ENCODE data around the gene RTL1.

The RTL1 gene
- long read RNA-seq, donor 1 = 0 reads
- long read RNA-seq, donor 2, full-length matches to known transcripts = 1 of 1 reads
- long read RNA-seq, donor 2, partial matches to known transcripts = 0 of 1 reads
- long read RNA-seq, donor 2, other reads (novel, unspliced or antisense) = 0 of 1 reads
- long read RNA-seq, donor 3 = 0 reads
- long read RNA-seq, donor 4, full-length matches to known transcripts = 1 of 1 reads
- long read RNA-seq, donor 4, partial matches to known transcripts = 0 of 1 reads
- long read RNA-seq, donor 4, other reads (novel, unspliced or antisense) = 0 of 1 reads
- long read RNA-seq, donor 5 = 0 reads
- long read RNA-seq, donor 6 = 0 reads
- long read RNA-seq, donor 7 = 0 reads
- long read RNA-seq, donor 8 = 0 reads

GRCh38 chr14:100903672-100904185 lies at the start of gene RTL1:
RTL1 (minus strand) TSS chr14:100903722; CDS start chr14:100884788, 18,934 bp downstream.
- DNase-seq = no peak

- DNase-seq = no peak
Observed at GRCh38 chr14:100950024-100950423, 46.5 kb upstream of the RTL1 start.

GRCh38 chr14:100944052-100944451 lies 40.5 kb upstream of the RTL1 start:
- no peak for DNase-seq

GRCh38 chr14:100930270-100930669 lies 26.7 kb upstream of the RTL1 start:
- no peak for DNase-seq

GRCh38 chr14:100915560-100915959 lies 12.0 kb upstream of the RTL1 start:
- DNase-seq = no peak

- DNase-seq = no peak
Observed at GRCh38 chr14:100914597-100915021, 11.1 kb upstream of the RTL1 start.

- no peak for DNase-seq
Observed at GRCh38 chr14:100911665-100912316, 8.3 kb upstream of the RTL1 start.

- no peak for DNase-seq
Observed at GRCh38 chr14:100910888-100911664, 7.6 kb upstream of the RTL1 start.

- DNase-seq = no peak
Observed at GRCh38 chr14:100909439-100909838, 5.9 kb upstream of the RTL1 start.

GRCh38 chr14:100907240-100907639 lies 3.7 kb upstream of the RTL1 start:
- no peak for DNase-seq

- no peak for DNase-seq
Observed at GRCh38 chr14:100906420-100906819, 2.9 kb upstream of the RTL1 start.

GRCh38 chr14:100905166-100905565 lies 1.6 kb upstream of the RTL1 start:
- DNase-seq = no peak

GRCh38 chr14:100904307-100905087 lies 975 bp upstream of the RTL1 start:
- DNase-seq = peak; percentile 31

GRCh38 chr14:100903134-100903468 lies 421 bp downstream of the RTL1 start:
- no peak for DNase-seq

- DNase-seq = no peak
Observed at GRCh38 chr14:100902295-100903133, 1.0 kb downstream of the RTL1 start.

GRCh38 chr14:100901391-100902183 lies 1.9 kb downstream of the RTL1 start:
- no peak for DNase-seq

- DNase-seq = peak; percentile 39
Observed at GRCh38 chr14:100900837-100901390, 2.6 kb downstream of the RTL1 start.

- peak; percentile 48 for DNase-seq
Observed at GRCh38 chr14:100899884-100900771, 3.4 kb downstream of the RTL1 start.

Data from right kidney (tissue), 9 donors.